ENCODE measurements around the gene MCC. TPM values are rescaled to one million over a fixed set of nuclear protein-coding genes. Genes with fewer than 3 reads are reported as not detected.

The MCC gene
- total RNA-seq, 2 experiments from 2014 or later, result 0.62 to 0.81 TPM

- H3K9me3 Mint-ChIP-seq, result no peaks in the 10 kb centered on the region
- intact Hi-C loops (cut with micrococcal nuclease), result no loop called here
- CTCF ChIA-PET, result no interaction called here
- no peak overlapping the region for H3K4me3 Mint-ChIP-seq
- H3K27ac Mint-ChIP-seq, result no peak overlapping the region
- no peaks in the 10 kb centered on the region for H3K36me3 Mint-ChIP-seq (ENCODE audit: low read depth)
- no peaks in the 10 kb centered on the region for H3K4me1 Mint-ChIP-seq (ENCODE audit: low read depth)
- H3K27me3 Mint-ChIP-seq (ENCODE audit: low read depth), result peaks cover 2% of the 10 kb centered on the region
- no peak for DNase-seq
Measured at GRCh38 chr5:113217619-113218184, 270.6 kb downstream of the MCC start.

- intact Hi-C loops (cut with micrococcal nuclease), result no loop called here
- Mint-ChIP-seq H3K9me3 (no peaks in the 10 kb centered on the region), H3K27me3 (ENCODE audit: low read depth) (no peaks in the 10 kb centered on the region), H3K4me3 (no peak overlapping the region), H3K27ac (no peak overlapping the region), H3K36me3 (ENCODE audit: low read depth) (no peaks in the 10 kb centered on the region), H3K4me1 (ENCODE audit: low read depth) (no peaks in the 10 kb centered on the region)
- no peak for DNase-seq
- CTCF ChIA-PET, result no interaction called here
Measured at GRCh38 chr5:113216545-113216944, 271.7 kb downstream of the MCC start.

GRCh38 chr5:113215401-113216060 lies 272.7 kb downstream of the MCC start:
- no peaks in the 10 kb centered on the region for H3K27me3 Mint-ChIP-seq (ENCODE audit: low read depth)
- intact Hi-C loops (cut with micrococcal nuclease), result no loop called here
- H3K27ac Mint-ChIP-seq, result no peak overlapping the region
- no peak overlapping the region for H3K4me3 Mint-ChIP-seq
- no peaks in the 10 kb centered on the region for H3K9me3 Mint-ChIP-seq
- no peaks in the 10 kb centered on the region for H3K4me1 Mint-ChIP-seq (ENCODE audit: low read depth)
- no peak for DNase-seq
- H3K36me3 Mint-ChIP-seq (ENCODE audit: low read depth), result no peaks in the 10 kb centered on the region
- CTCF ChIA-PET, result interaction anchor here (0.7 kb wide), 1 partner anchor 162 kb away, joined by 3 read pairs; no protein-coding TSS in a partner anchor

- H3K9me3 Mint-ChIP-seq, result no peaks in the 10 kb centered on the region
- no peak overlapping the region for H3K4me3 Mint-ChIP-seq
- no peak for DNase-seq
- H3K27ac Mint-ChIP-seq, result no peak overlapping the region
- no peaks in the 10 kb centered on the region for H3K27me3 Mint-ChIP-seq (ENCODE audit: low read depth)
- H3K4me1 Mint-ChIP-seq (ENCODE audit: low read depth), result no peaks in the 10 kb centered on the region
- CTCF ChIA-PET, result interaction anchor here (0.7 kb wide), 1 partner anchor 162 kb away, joined by 3 read pairs; no protein-coding TSS in a partner anchor
- intact Hi-C loops (cut with micrococcal nuclease), result no loop called here
- no peaks in the 10 kb centered on the region for H3K36me3 Mint-ChIP-seq (ENCODE audit: low read depth)
Measured at GRCh38 chr5:113214606-113215323, 273.5 kb downstream of the MCC start.

- intact Hi-C loops (cut with micrococcal nuclease), result no loop called here
- no peaks in the 10 kb centered on the region for H3K4me1 Mint-ChIP-seq (ENCODE audit: low read depth)
- no peaks in the 10 kb centered on the region for H3K9me3 Mint-ChIP-seq
- no peak overlapping the region for H3K4me3 Mint-ChIP-seq
- DNase-seq, result no peak
- CTCF ChIA-PET, result no interaction called here
- H3K36me3 Mint-ChIP-seq (ENCODE audit: low read depth), result no peaks in the 10 kb centered on the region
- H3K27ac Mint-ChIP-seq, result no peak overlapping the region
- H3K27me3 Mint-ChIP-seq (ENCODE audit: low read depth), result no peaks in the 10 kb centered on the region
Measured at GRCh38 chr5:113213551-113214425, 274.5 kb downstream of the MCC start.

GRCh38 chr5:113212244-113212920 lies 275.9 kb downstream of the MCC start:
- Mint-ChIP-seq H3K4me3 (no peak overlapping the region), H3K27me3 (ENCODE audit: low read depth) (no peaks in the 10 kb centered on the region), H3K9me3 (no peaks in the 10 kb centered on the region), H3K4me1 (ENCODE audit: low read depth) (no peaks in the 10 kb centered on the region), H3K27ac (no peak overlapping the region), H3K36me3 (ENCODE audit: low read depth) (no peaks in the 10 kb centered on the region)
- no peak for DNase-seq
- CTCF ChIA-PET, result no interaction called here
- intact Hi-C loops (cut with micrococcal nuclease), result no loop called here

GRCh38 chr5:113209498-113209897 lies 278.8 kb downstream of the MCC start:
- intact Hi-C loops (cut with micrococcal nuclease), result no loop called here
- H3K4me1 Mint-ChIP-seq (ENCODE audit: low read depth), result no peaks in the 10 kb centered on the region
- DNase-seq, result no peak
- no peak overlapping the region for H3K27ac Mint-ChIP-seq
- no peaks in the 10 kb centered on the region for H3K9me3 Mint-ChIP-seq
- CTCF ChIA-PET, result no interaction called here
- no peak overlapping the region for H3K4me3 Mint-ChIP-seq
- no peaks in the 10 kb centered on the region for H3K27me3 Mint-ChIP-seq (ENCODE audit: low read depth)
- H3K36me3 Mint-ChIP-seq (ENCODE audit: low read depth), result no peaks in the 10 kb centered on the region

GRCh38 chr5:113205807-113206206 lies 282.4 kb downstream of the MCC start:
- Mint-ChIP-seq H3K4me3 (no peak overlapping the region), H3K9me3 (no peaks in the 10 kb centered on the region), H3K36me3 (ENCODE audit: low read depth) (no peaks in the 10 kb centered on the region), H3K4me1 (ENCODE audit: low read depth) (no peaks in the 10 kb centered on the region), H3K27me3 (ENCODE audit: low read depth) (no peaks in the 10 kb centered on the region), H3K27ac (no peak overlapping the region)
- intact Hi-C loops (cut with micrococcal nuclease), result loop anchor here (1.0 kb wide), 1 partner anchor 124 kb away; no protein-coding TSS in a partner anchor
- no peak for DNase-seq
- CTCF ChIA-PET, result interaction anchor here (0.5 to 0.6 kb wide), 2 partner anchors 25 to 405 kb away, joined by 3 to 7 read pairs; no protein-coding TSS in a partner anchor

- Mint-ChIP-seq H3K4me1 (ENCODE audit: low read depth) (no peaks in the 10 kb centered on the region), H3K36me3 (ENCODE audit: low read depth) (no peaks in the 10 kb centered on the region), H3K9me3 (no peaks in the 10 kb centered on the region), H3K4me3 (no peak overlapping the region), H3K27me3 (ENCODE audit: low read depth) (no peaks in the 10 kb centered on the region), H3K27ac (no peak overlapping the region)
- no peak for DNase-seq
- intact Hi-C loops (cut with micrococcal nuclease), result loop anchor here (1.0 kb wide), 1 partner anchor 125 kb away; no protein-coding TSS in a partner anchor
- CTCF ChIA-PET, result interaction anchor here (0.6 kb wide), 1 partner anchor 406 kb away, joined by 7 read pairs; no protein-coding TSS in a partner anchor
Measured at GRCh38 chr5:113205323-113205722, 282.9 kb downstream of the MCC start.

GRCh38 chr5:113204525-113205161 lies 283.6 kb downstream of the MCC start:
- Mint-ChIP-seq H3K27ac (no peak overlapping the region), H3K36me3 (ENCODE audit: low read depth) (no peaks in the 10 kb centered on the region), H3K9me3 (no peaks in the 10 kb centered on the region), H3K27me3 (ENCODE audit: low read depth) (no peaks in the 10 kb centered on the region), H3K4me1 (ENCODE audit: low read depth) (no peaks in the 10 kb centered on the region), H3K4me3 (no peak overlapping the region)
- CTCF ChIA-PET, result no interaction called here
- no peak for DNase-seq
- intact Hi-C loops (cut with micrococcal nuclease), result loop anchor here (1.0 kb wide), 1 partner anchor 126 kb away; no protein-coding TSS in a partner anchor

GRCh38 chr5:113203916-113204315 lies 284.3 kb downstream of the MCC start:
- Mint-ChIP-seq H3K27me3 (ENCODE audit: low read depth) (no peaks in the 10 kb centered on the region), H3K4me3 (no peak overlapping the region), H3K27ac (no peak overlapping the region), H3K9me3 (no peaks in the 10 kb centered on the region), H3K4me1 (ENCODE audit: low read depth) (no peaks in the 10 kb centered on the region), H3K36me3 (ENCODE audit: low read depth) (no peaks in the 10 kb centered on the region)
- no peak for DNase-seq
- intact Hi-C loops (cut with micrococcal nuclease), result no loop called here
- CTCF ChIA-PET, result no interaction called here

Measured in activated naive CD4-positive, alpha-beta T cell treated with anti-CD3 and anti-CD28 coated beads for 36 hours (primary cell).